HG02798 (cell line): ENCODE results near the gene VARS1.
"Not testable (repeated sequence)": the region's sequence is repeated elsewhere in the genome, so short reads cannot be mapped to it uniquely, and the experiment has no call there.

ENCODE experiments used
- ATAC-seq: cut with Tn5 transposase; IDR thresholded peaks from one replicate; pipeline ENCODE4 v1.9.1; 2021; ENCODE audit warnings: mild to moderate bottlenecking; ENCODE audit not compliant: unreplicated experiment, poor library complexity

VARS1 gene

GRCh38 chr6:31795616-31796298 is at the start of gene VARS1:
TSS of gene VARS1 (minus strand) at chr6:31795752. CDS start at chr6:31795217, 535 bp downstream.
- peak; percentile 92 for ATAC-seq

GRCh38 chr6:31844507-31844906 is 49.0 kb upstream of the VARS1 start:
- ATAC-seq, result no peak

GRCh38 chr6:31842053-31842452 is 46.5 kb upstream of the VARS1 start:
- ATAC-seq, result no peak

- ATAC-seq, result not testable (repeated sequence)
Observed at GRCh38 chr6:31839779-31840126, 44.2 kb upstream of the VARS1 start.

- no peak for ATAC-seq
Observed at GRCh38 chr6:31838968-31839367, 43.4 kb upstream of the VARS1 start.

GRCh38 chr6:31838114-31838553 is 42.6 kb upstream of the VARS1 start:
- ATAC-seq, result not testable (repeated sequence)

GRCh38 chr6:31837369-31838113 is 42.0 kb upstream of the VARS1 start:
- ATAC-seq, result no peak

GRCh38 chr6:31836474-31837368 is 41.2 kb upstream of the VARS1 start:
- no peak for ATAC-seq

- ATAC-seq, result no peak
Observed at GRCh38 chr6:31836047-31836473, 40.5 kb upstream of the VARS1 start.

GRCh38 chr6:31834367-31835250 is 39.1 kb upstream of the VARS1 start:
- ATAC-seq, result peak; percentile 55

- ATAC-seq, result no peak
Observed at GRCh38 chr6:31831350-31832215, 36.0 kb upstream of the VARS1 start.

- no peak for ATAC-seq
Observed at GRCh38 chr6:31830886-31831335, 35.4 kb upstream of the VARS1 start.

GRCh38 chr6:31829633-31830283 is 34.2 kb upstream of the VARS1 start:
- no peak for ATAC-seq

- peak; percentile 83 for ATAC-seq
Observed at GRCh38 chr6:31827286-31828079, 31.9 kb upstream of the VARS1 start, which contains the start of gene HSPA1B. TSS of gene HSPA1B (plus strand) at chr6:31827738. CDS start at chr6:31827951, 213 bp downstream.

GRCh38 chr6:31826793-31827285 is 31.3 kb upstream of the VARS1 start:
- no peak for ATAC-seq

- ATAC-seq, result no peak
Observed at GRCh38 chr6:31825553-31825952, 30.0 kb upstream of the VARS1 start.

- not testable (repeated sequence) for ATAC-seq
Observed at GRCh38 chr6:31823592-31824196, 28.1 kb upstream of the VARS1 start.
